ENCODE measurements around the gene IGFL2. TPM values are rescaled to one million over a fixed set of nuclear protein-coding genes. Genes with fewer than 3 reads are reported as not detected.
"Not testable (repeated sequence)": the region's sequence is repeated elsewhere in the genome, so short reads cannot be mapped to it uniquely, and the experiment has no call there.

IGFL2 gene
- total and polyA plus RNA-seq, 2 of the 4 experiments (the other 2 are of a cell fraction): not detected

DNA sequence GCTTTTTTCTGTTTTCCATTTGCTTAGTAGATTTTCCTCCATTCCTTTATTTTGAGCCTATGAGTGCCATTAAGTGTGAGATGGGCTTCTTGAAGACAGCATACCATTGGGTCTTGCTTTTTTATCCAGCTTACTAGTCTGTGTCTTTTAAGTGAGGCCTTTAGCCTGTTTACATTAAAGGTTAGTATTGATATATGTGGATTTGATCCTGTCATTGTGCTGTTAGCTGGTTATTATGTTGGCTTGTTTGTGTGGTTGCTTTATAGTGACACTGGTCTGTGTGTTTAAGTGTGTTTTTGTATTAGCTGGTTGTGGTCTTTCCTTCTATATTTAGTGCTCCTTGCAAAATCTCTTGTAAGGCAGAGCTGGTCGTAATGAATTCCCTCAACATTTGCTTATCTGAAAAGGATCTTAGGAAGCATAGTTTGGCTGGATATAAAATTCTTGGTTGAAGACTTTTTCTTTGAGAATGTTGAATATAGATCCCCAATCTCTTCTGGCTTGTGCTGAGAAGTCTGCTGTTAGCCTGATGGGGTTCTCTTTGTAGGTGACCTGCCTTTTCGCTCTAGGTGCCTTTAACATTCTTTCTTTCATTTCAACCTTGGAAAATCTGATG is 13.7 kb downstream of the IGFL2 start:
- H3K4me2 ChIP-seq (ENCODE audit: low read depth, low read length); H2AK9ac ChIP-seq (replicated peaks; ENCODE audit: low read depth, low read length, poor library complexity); H3K36me3 ChIP-seq (ENCODE audit: control insufficient read depth, insufficient read depth, low read length); DNase-seq; H4K8ac ChIP-seq (ENCODE audit: low read depth in 2 of 2, low read length in 2 of 2); POLR2A ChIA-PET (ENCODE audit: unreplicated experiment); H3K79me1 ChIP-seq (ENCODE audit: low read depth in 1 of 2, low read length in 2 of 2); intact Hi-C loops (cut with micrococcal nuclease); BruUV-seq (replicated peaks); H3K9me1 ChIP-seq (ENCODE audit: insufficient read depth, low read length); H3K56ac ChIP-seq (ENCODE audit: extremely low read depth, insufficient read depth, low read length); H3K18ac ChIP-seq (ENCODE audit: low read depth, low read length); H4K5ac ChIP-seq (ENCODE audit: low read depth, low read length); H3K9ac ChIP-seq (ENCODE audit: low read depth, low read length); ATAC-seq (ENCODE audit: low read depth); H3K4me3 ChIP-seq (ENCODE audit: insufficient read depth, low read depth, low read length); H4K91ac ChIP-seq (ENCODE audit: insufficient read depth, low read depth, low read length); in situ Hi-C loops (cut with MboI; ENCODE audit: low sequenced_read_pairs); H3K23ac ChIP-seq (ENCODE audit: low read depth, low read length); H3K4ac ChIP-seq (ENCODE audit: low read depth, low read length); H2BK5ac ChIP-seq (ENCODE audit: low read depth, low read length, poor library complexity, severe bottlenecking); H3K14ac ChIP-seq (replicated peaks; ENCODE audit: low read depth, low read length); H2BK120ac ChIP-seq (ENCODE audit: low read depth, low read length); H3K4me1 ChIP-seq (ENCODE audit: control insufficient read depth, insufficient read depth, low read length); H3K9me3 ChIP-seq (ENCODE audit: control insufficient read depth, insufficient read depth, low read length); dilution Hi-C loops (cut with HindIII; ENCODE audit: low sequenced_read_pairs, unreplicated experiment); H2BK20ac ChIP-seq (ENCODE audit: low read depth, low read length); H2AFZ ChIP-seq (replicated peaks; ENCODE audit: low read length, poor library complexity); H3K27ac ChIP-seq (ENCODE audit: insufficient read depth, low read length); H4K20me1 ChIP-seq (ENCODE audit: insufficient read depth, low read length); CTCF ChIA-PET; H2BK15ac ChIP-seq (ENCODE audit: low read depth, low read length); H2AK5ac ChIP-seq (ENCODE audit: low read depth, low read length): not testable (repeated sequence)
- WGBS, 2 experiments (ENCODE audit: extremely low coverage in 2 of 2, insufficient read length in 1 of 2): no CpG with 5 or more reads among the region's 2 CpGs
- peaks cover 40% of the 10 kb centered on the region for H3K27me3 ChIP-seq (ENCODE audit: control insufficient read depth, insufficient read depth, low read length)

All from IMR-90 (cell line).